GM23338 (cell line): ENCODE results near the gene CAPZB.
"Not testable (repeated sequence)": the region's sequence is repeated elsewhere in the genome, so short reads cannot be mapped to it uniquely, and the experiment has no call there.

Experiments used
- CREB1 ChIP-seq: fragments of 250-450 bp; sonication (Bioruptor Pico); IDR thresholded peaks from 2 replicates; pipeline ENCODE4 v1.5.0; 2020; ENCODE audit warnings: low read depth, mild to moderate bottlenecking, moderate library complexity
- CTCF ChIP-seq, 2 experiments: fragments of 200-600 bp in 1 of 2; sonication (generic) in 1 of 2; conservative IDR thresholded peaks; 2 replicates each; pipeline versions ENCODE4 v1.5.1 to v1.6.1; 2016 to 2017; ENCODE audit warnings: antibody characterized with exemption in 2 of 2, low read depth in 2 of 2, mild to moderate bottlenecking in 2 of 2, moderate library complexity in 1 of 2
- EZH2 ChIP-seq: fragments of 200-600 bp; sonication (generic); IDR thresholded peaks from one replicate; pipeline ENCODE4 v1.8.0; 2017; ENCODE audit warnings: antibody characterized with exemption, mild to moderate bottlenecking, low read depth; ENCODE audit not compliant: unreplicated experiment
- EZH2phosphoT487 ChIP-seq: fragments of 200-600 bp; sonication (generic); IDR thresholded peaks from one replicate; pipeline ENCODE4 v1.8.1; 2018; ENCODE audit warnings: antibody characterized with exemption; ENCODE audit not compliant: unreplicated experiment
- JUNB ChIP-seq: IDR thresholded peaks from one replicate; pipeline ENCODE4 v1.6.1; 2016; ENCODE audit warnings: antibody characterized with exemption; ENCODE audit not compliant: unreplicated experiment
- POLR2AphosphoS5 ChIP-seq: IDR thresholded peaks from 2 replicates; pipeline ENCODE4 v1.6.1; 2016; ENCODE audit warnings: antibody characterized with exemption, low read depth
- REST ChIP-seq: IDR thresholded peaks from one replicate; pipeline ENCODE4 v1.6.1; 2018; ENCODE audit warnings: antibody characterized with exemption; ENCODE audit not compliant: unreplicated experiment
- ZNF114 ChIP-seq: fragments of 250-450 bp; sonication (Bioruptor Pico); IDR thresholded peaks from 2 replicates; pipeline ENCODE4 v1.5.0; 2020; ENCODE audit warnings: mild to moderate bottlenecking, moderate library complexity
- ZNF462 ChIP-seq: fragments of 250-450 bp; sonication (Bioruptor Pico); IDR thresholded peaks from 2 replicates; pipeline ENCODE4 v1.5.0; 2020; ENCODE audit warnings: mild to moderate bottlenecking, moderate library complexity
- TF ChIP-seq, protein P1 (sequence below): IDR thresholded peaks from 2 replicates; pipeline ENCODE4 v1.6.1; 2016; ENCODE audit warnings: antibody characterized with exemption

DNA sequence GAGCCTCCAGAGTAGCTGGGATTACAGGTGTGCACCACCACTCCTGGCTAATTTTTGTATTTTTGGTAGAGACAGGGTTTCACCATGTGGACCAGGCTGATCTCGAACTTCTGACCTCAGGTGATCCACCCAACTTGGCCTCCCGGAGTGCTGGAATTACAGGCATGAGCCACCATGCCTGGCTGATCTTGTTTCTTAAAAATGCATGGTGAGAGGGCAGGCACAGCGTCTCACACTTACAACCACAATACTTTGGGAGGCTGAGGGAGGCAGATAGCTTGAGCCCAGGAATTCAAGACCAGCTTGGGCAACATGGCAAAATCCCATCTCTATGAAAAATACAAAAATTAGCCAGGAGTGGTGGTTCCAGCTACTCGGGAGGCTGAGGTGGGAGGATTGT, 37.2 kb upstream of the CAPZB start:
- TF ChIP-seq CTCF (conservative IDR thresholded peaks at IDR 0.05; ENCODE audit: low read depth in 2 of 2); POLR2AphosphoS5; CREB1 (CRISPR knock-in tag); EZH2phosphoT487; REST; EZH2; JUNB; ZNF114 (CRISPR knock-in tag); ZNF462 (CRISPR knock-in tag): not testable (repeated sequence)
- TF ChIP-seq, protein P1, sequence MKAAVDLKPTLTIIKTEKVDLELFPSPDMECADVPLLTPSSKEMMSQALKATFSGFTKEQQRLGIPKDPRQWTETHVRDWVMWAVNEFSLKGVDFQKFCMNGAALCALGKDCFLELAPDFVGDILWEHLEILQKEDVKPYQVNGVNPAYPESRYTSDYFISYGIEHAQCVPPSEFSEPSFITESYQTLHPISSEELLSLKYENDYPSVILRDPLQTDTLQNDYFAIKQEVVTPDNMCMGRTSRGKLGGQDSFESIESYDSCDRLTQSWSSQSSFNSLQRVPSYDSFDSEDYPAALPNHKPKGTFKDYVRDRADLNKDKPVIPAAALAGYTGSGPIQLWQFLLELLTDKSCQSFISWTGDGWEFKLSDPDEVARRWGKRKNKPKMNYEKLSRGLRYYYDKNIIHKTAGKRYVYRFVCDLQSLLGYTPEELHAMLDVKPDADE, result not testable (repeated sequence)
